ENCODE results near the gene ZNF775.

Gene ZNF775

DNA sequence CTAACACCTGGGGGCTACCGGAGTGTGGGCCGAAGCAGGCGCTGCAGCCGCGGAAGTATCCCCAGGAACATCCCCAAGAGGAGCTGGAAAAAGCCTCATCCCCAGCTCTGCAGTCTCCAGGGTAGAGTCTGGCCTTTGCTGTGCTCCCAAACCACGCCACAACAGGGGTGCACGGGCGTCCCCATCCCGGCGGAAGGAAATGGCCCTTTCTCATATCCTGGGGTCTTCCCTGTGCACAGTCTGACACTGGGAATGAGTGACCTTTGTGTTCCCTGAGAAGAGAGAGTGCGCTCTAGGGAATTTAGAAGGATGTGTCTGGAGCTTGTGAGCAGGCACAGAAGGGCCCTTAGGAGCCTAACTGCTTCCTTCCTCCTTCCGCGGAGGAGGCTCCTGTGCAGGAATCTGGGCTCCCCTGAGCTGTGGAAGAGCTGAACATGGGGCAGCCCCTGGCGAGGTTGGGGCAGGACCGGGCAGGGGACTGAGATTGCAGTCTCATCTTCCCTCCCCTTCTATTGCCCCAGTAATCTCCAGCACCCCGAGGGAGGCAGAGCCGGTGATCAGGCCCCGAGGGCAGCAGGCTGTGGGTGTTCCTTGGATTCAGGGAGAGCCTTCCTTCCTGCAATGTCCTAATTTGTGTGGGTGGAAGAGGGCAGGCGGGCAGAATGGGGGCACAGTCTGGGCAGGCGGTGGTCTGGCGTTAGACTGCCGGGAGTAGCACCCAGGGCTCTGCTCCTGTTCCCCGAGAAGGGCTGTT, 9.2 kb upstream of the ZNF775 start:
- DNase-seq = no peak

DNA sequence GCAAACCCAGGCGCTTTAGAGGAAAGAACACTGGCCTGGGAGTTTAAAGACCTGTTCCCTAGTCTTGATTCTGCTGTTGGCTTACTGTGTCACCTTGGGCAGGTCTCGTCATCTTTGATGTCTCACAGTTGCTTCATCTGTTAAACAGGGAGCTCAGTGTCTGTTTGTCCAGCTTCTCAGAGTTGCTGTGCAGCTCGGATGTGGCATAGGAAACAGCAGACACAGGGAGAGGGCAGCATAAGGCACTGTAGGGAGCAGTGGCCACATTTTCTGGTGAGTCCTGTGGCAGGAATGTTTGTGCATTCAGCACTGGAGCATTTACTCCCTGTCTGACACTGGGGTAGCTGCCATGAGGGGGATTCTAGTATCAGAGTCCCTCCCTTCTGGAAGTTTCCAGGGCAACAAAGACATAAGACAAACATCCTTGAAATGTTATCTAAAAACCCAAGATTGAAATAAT, 8.5 kb upstream of the ZNF775 start:
- DNase-seq = no peak

- DNase-seq = no peak
Measured at GRCh38 chr7:150371131-150371995, 7.8 kb upstream of the ZNF775 start.

- DNase-seq = no peak
Measured at GRCh38 chr7:150371996-150372270, 7.2 kb upstream of the ZNF775 start.

DNA sequence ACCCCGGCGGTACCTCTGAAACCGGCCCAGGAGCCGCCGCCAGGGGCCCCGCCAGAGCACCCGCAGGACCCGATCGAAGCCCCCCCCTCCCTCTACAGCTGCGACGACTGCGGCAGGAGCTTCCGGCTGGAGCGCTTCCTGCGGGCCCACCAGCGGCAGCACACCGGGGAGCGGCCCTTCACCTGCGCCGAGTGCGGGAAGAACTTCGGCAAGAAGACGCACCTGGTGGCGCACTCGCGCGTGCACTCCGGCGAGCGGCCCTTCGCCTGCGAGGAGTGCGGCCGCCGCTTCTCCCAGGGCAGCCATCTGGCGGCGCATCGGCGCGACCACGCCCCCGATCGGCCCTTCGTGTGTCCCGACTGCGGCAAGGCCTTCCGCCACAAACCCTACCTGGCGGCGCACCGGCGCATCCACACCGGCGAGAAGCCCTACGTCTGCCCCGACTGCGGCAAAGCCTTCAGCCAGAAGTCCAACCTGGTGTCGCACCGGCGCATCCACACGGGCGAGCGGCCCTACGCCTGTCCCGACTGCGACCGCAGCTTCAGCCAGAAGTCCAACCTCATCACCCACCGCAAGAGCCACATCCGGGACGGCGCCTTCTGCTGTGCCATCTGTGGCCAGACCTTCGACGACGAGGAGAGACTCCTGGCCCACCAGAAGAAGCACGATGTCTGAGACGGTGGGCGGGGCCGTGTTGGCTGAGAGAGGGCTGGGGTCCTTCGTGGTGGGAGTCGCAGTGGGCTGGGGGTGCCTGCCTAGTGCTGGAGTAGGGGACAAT, 6.7 kb upstream of the ZNF775 start:
- no peak for DNase-seq

- DNase-seq = no peak
Measured at GRCh38 chr7:150373049-150373801, 5.9 kb upstream of the ZNF775 start.

DNA sequence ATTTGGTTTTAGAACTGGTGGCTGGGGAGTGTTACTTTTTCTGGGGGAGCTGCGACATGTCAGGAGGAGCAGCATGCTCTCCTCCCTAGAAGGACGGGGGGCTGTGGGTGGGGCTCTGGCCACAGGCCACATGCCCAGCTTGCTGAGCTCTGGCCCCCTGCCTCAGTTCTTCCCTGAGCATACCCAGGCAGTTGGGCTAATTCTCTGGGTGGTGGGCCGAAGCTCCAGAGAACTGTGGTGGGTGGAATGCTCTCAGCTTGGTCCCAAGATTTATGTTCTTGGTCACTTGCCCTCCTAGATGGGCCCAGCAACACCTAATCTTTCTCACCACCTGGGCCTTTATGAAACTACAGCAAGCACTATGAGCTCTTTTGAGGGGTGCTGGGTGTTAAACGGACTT, 5.1 kb upstream of the ZNF775 start:
- no peak for DNase-seq

GRCh38 chr7:150374472-150374871, 4.7 kb upstream of the ZNF775 start:
- no peak for DNase-seq

DNA sequence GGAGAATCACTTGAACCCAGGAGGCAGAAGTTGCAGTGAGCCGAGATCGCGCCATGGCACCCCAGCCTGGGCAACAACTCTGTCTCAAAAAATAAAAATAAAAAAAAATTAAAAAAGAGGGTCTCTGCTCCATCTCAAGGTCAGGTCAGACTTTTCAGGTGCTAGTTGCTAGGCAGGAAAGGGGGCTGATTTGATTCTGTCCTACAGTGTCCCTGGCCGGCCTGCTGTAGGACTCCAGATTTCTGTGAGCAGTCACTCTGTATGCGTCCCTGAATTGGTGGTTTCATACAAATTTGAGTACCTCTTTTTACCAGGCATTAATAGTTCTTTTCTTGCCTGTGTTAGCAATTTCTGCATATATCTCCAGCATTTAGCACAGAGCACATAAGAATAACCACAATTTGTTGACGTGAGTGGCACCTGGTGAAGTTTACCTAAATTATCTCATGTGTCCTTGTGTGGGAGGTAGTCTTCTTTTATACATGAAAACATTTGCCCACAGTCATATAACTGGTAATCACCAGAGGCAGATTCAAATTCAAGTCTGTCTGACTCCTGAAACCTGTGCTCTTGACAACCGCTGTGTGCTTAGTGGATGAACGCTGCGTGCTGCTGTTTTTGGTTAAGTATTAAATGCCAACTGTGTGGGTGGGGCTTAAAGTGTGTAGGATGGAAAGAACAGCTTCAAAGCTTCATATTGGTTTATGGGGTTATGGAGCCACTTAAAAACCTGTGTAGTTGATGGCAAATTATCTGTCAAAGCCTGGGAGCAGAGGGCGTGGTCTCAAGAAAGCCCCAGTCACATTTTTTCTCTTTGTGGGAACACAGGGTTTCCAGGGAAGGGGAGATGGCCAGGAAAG, 3.2 kb upstream of the ZNF775 start:
- no peak for DNase-seq

DNA sequence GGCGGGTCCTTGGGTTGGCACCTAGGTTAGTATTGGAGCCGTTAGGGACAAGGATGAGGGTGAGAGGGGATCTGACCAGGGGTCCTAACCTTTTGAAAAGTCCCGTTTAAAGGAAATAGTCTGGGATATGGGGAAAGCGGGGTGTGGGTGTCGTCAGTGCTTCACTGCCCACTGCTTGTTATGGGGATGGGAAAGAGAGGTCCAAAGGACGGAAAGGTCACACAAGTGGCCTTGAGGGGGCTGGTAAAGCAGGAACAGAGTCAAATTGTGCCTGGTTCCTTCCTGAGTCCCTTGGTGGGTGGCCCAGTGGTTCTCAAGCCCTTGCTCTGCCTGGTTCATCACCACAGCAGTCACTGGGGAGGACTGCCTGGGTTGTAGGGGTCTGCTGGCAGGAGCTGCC, 2.6 kb upstream of the ZNF775 start:
- DNase-seq = no peak

DNA sequence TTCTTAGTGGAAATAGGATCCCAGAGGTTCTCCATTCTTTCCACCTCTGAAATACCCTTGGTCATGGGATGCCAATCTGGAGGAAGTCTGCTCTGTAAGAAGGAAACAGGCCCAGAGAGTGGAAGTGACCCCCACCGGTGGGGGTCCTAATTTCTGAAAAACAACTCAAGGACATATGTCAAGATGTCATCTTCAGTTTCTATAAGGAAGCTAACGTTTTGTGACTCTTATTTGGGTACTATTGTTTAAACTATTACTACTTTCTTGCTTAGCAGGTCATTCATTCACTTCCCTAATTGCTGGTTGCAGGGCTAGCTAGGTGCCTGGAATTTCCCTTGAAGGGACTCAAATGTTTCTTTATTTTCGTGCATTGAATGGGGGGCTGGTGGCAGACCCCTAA, 1.9 kb upstream of the ZNF775 start:
- no peak for DNase-seq

DNA sequence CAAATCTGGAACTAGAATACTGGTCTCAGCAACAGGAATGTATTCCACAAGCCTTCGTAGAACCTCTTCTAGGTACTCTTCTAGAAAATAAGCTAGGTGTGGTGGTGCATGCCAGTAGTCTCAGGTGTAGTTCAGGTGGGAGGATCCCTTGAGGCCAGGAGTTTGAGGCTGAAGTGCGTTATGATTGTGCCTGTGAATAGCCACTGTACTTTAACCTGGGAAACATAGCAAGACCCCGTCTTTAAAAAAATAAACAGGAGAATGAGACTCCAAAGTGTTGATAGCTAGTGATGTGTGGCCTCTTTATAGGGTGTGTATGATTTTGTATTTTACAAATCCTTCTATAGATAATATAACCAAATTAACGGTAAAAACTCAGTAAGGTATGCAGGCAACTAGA, 1.5 kb upstream of the ZNF775 start:
- DNase-seq = no peak

GRCh38 chr7:150378115-150378852, 846 bp upstream of the ZNF775 start:
- DNase-seq = no peak

DNA sequence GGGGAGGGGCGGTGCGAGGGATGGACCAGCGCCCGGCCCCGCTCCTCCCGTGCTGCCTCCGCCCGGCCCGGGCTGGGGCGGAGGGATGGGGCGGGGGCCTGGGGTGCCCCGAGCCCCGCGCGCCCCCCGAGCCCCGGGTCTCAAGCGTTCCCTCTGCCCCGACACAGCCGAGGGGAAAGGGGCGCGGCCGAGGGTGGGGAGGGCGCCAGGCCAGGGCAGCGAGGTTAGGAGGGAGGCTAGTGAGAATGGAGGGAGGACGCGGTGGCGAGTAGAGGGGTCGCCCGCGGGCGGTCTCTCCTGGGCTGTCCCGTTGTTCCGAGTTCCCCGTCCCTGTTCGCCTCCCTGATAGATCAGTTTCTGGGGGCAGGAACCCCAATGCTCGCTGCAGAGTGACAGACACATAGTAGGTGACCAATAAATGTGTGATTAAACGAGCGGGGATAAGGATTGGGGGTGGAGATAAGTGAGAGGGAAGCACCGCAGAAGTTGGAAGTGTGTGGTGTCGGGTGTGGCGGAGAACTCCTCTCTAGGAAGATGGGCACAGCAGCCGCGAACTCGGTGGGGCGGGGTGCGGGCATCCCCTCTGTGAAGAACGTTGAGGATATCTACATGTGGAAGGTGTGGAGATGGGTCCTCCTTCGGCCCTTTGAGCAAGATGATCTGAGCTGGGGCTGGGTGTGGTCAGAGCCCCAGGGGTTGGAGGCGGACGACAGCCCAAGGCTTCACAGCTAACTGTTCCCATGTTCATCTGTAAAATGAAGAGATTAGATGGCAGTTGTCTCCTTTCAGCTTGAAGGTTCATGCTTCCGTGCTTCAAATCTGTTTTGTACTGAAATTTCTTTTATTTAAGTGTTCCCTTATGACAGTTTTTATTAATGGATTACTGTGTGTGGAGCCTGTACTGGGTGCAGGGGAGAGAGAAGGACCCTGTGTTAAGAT, 580 bp downstream of the ZNF775 start:
- no peak for DNase-seq

- DNase-seq = no peak
Measured at GRCh38 chr7:150380463-150380862, 1.3 kb downstream of the ZNF775 start.

- no peak for DNase-seq
Measured at GRCh38 chr7:150381096-150381495, 2.0 kb downstream of the ZNF775 start.

- no peak for DNase-seq
Measured at GRCh38 chr7:150381785-150382122, 2.6 kb downstream of the ZNF775 start.

DNA sequence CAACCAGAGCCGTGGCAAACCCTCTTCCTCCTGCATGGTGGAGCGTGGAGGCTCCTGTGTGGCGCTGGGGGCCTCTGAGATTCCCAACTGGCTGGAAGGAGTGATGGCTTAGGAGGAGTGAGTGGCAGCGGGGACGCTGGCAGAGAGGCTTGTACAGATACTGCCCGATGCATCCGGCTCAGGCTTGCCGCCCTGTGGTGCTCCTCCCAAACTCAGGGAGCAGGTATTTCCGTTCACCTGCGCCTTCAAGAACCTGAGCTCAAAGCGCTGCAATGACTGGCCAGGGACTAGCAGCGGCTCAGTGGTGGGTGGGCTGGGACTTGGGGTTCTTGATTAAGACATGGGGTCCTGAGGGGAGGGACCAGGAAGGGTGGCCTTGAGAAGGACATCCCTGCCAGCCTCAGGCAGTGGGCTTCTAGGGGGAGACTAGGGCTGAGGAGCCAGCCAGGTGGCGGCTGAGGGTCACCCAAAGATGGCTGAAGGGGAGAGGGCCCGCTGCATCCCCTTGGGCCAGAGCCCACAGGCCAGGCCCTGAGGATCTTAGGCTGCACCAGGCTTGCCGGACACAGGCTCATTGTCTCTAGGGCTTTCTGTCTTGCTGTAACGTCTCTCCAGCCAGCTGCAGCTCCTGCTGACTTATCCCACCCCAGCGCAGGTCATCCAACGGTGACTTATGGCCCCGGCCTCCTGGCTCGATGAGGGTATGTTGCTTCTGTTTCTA, 3.2 kb downstream of the ZNF775 start:
- DNase-seq = no peak

- DNase-seq = no peak
Measured at GRCh38 chr7:150382844-150383225, 3.7 kb downstream of the ZNF775 start.

Measured in cerebellar nuclear complex (tissue), 1 donor.